ENCODE results near the gene UBA52. TPM values are rescaled to one million over a fixed set of nuclear protein-coding genes. Genes with fewer than 3 reads are reported as not detected.

UBA52 gene
- total and polyA plus RNA-seq, 2 of the 13 experiments (the other 11 are each of a cell fraction or from before 2014, with no cell fraction given): 959 to 1,782 TPM

GRCh38 chr19:18589380-18590272 lies 18.0 kb downstream of the UBA52 start (continued):
- peak; percentile 96 for TF ChIP-seq NR1H2 (CRISPR knock-in tag; IDR thresholded peaks at IDR 0.05; ENCODE audit: borderline replicate concordance, low read depth)
- 0 out of 2 replicates have a peak, but pooled peaks have one; percentile 14 for TF ChIP-seq KIAA2018 (CRISPR knock-in tag; IDR thresholded peaks at IDR 0.05; ENCODE audit: borderline replicate concordance)
- no peak for TF ChIP-seq SP5 (CRISPR knock-in tag; IDR thresholded peaks at IDR 0.05; ENCODE audit: borderline replicate concordance, low read depth)
- peak; percentile 84; the same call in 1 of the 2 replicates for TF ChIP-seq TBX2 (CRISPR knock-in tag; IDR thresholded peaks at IDR 0.05; ENCODE audit: borderline replicate concordance)
- peak; percentile 86; the same call in 1 of the 2 replicates for TF ChIP-seq ZZZ3 (CRISPR knock-in tag; IDR thresholded peaks at IDR 0.05; ENCODE audit: borderline replicate concordance)
- TF ChIP-seq ATRX (CRISPR knock-in tag; IDR thresholded peaks at IDR 0.05; ENCODE audit: borderline replicate concordance): no peak
- TF ChIP-seq, protein P1, sequence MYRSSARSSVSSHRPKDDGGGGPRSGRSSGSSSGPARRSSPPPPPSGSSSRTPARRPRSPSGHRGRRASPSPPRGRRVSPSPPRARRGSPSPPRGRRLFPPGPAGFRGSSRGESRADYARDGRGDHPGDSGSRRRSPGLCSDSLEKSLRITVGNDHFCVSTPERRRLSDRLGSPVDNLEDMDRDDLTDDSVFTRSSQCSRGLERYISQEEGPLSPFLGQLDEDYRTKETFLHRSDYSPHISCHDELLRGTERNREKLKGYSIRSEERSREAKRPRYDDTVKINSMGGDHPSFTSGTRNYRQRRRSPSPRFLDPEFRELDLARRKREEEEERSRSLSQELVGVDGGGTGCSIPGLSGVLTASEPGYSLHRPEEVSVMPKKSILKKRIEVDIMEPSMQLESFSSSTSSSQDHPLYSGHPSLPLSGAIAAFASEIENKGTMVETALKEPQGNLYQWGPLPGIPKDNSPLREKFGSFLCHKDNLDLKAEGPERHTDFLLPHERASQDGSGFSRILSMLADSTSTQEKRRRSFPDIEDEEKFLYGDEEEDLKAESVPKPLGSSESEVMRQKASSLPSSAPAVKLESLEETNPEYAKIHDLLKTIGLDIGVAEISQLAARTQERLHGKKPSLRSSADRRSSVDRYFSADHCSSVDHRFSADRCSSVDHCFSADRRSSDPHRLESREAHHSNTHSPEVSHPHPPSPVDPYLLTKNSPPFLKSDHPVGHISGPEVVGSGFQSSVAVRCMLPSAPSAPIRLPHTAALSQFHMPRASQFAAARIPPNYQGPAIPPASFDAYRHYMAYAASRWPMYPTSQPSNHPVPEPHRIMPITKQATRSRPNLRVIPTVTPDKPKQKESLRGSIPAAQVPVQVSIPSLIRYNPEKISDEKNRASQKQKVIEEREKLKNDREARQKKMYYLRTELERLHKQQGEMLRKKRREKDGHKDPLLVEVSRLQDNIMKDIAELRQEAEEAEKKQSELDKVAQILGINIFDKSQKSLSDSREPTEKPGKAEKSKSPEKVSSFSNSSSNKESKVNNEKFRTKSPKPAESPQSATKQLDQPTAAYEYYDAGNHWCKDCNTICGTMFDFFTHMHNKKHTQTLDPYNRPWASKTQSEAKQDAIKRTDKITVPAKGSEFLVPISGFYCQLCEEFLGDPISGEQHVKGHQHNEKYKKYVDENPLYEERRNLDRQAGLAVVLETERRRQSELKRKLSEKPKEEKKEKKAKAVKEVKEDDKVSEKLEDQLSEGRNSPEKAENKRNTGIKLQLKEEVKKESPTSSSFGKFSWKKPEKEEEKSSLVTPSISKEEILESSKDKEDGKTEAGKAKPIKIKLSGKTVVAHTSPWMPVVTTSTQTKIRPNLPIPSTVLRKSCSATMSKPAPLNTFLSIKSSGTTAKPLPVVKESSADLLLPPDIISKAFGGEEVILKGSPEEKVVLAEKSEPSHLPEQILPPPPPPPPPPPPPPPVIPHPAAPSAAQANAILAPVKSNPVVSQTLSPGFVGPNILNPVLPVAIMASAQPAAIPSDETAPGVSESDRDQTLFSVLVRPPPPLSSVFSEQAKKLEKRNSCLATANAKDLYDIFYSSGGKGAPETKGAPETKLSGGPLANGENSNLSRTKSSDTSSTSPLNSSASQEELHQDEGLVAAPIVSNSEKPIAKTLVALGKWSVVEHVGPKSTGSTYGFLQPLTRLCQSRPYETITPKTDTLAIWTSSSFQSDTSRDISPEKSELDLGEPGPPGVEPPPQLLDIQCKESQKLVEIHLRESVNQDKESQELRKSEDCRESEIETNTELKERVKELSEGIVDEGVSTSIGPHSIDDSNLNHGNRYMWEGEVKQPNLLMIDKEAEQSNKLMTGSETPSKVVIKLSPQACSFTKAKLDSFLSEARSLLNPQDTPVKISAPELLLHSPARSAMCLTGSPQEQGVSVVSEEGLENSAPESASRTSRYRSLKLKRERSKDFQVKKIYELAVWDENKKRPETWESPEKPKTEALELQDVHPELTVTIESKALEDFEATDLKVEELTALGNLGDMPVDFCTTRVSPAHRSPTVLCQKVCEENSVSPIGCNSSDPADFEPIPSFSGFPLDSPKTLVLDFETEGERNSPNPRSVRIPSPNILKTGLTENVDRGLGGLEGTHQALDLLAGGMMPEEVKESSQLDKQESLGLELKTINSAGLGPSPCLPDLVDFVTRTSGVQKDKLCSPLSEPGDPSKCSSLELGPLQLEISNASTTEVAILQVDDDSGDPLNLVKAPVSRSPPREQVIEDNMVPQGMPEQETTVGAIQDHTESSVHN (CRISPR knock-in tag; IDR thresholded peaks at IDR 0.05): peak; percentile 98; the same call in 1 of the 2 replicates
- no peak for TF ChIP-seq NCOA5 (CRISPR knock-in tag; IDR thresholded peaks at IDR 0.05)
- peak; percentile 91 for TF ChIP-seq CCDC6 (CRISPR knock-in tag; IDR thresholded peaks at IDR 0.05)
